ENCODE measurements around the gene GASK1A.

Gene GASK1A

GRCh38 chr3:42960282-42960681, 18.8 kb upstream of the GASK1A start:
- Histone ChIP-seq H3K4me3 (ENCODE audit: severe bottlenecking) (no peak overlapping the region), H3K9me3 (ENCODE audit: severe bottlenecking) (no peaks in the 10 kb centered on the region), H3K36me3 (ENCODE audit: low read depth) (peaks cover 5% of the 10 kb centered on the region; the same call in 1 of the 2 replicates), H3K4me1 (ENCODE audit: insufficient read depth, poor library complexity, severe bottlenecking) (no peaks in the 10 kb centered on the region), H3K27me3 (ENCODE audit: insufficient read depth, poor library complexity, severe bottlenecking) (no peaks in the 10 kb centered on the region), H3K27ac (ENCODE audit: poor library complexity, severe bottlenecking) (no peak overlapping the region)
- no peak for DNase-seq (ENCODE audit: low spot score)
- TF ChIP-seq, protein P1, sequence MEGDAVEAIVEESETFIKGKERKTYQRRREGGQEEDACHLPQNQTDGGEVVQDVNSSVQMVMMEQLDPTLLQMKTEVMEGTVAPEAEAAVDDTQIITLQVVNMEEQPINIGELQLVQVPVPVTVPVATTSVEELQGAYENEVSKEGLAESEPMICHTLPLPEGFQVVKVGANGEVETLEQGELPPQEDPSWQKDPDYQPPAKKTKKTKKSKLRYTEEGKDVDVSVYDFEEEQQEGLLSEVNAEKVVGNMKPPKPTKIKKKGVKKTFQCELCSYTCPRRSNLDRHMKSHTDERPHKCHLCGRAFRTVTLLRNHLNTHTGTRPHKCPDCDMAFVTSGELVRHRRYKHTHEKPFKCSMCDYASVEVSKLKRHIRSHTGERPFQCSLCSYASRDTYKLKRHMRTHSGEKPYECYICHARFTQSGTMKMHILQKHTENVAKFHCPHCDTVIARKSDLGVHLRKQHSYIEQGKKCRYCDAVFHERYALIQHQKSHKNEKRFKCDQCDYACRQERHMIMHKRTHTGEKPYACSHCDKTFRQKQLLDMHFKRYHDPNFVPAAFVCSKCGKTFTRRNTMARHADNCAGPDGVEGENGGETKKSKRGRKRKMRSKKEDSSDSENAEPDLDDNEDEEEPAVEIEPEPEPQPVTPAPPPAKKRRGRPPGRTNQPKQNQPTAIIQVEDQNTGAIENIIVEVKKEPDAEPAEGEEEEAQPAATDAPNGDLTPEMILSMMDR (IDR thresholded peaks at IDR 0.05; ENCODE audit: poor library complexity, severe bottlenecking), result no peak
- no peak for ATAC-seq (ENCODE audit: low read depth)

DNA sequence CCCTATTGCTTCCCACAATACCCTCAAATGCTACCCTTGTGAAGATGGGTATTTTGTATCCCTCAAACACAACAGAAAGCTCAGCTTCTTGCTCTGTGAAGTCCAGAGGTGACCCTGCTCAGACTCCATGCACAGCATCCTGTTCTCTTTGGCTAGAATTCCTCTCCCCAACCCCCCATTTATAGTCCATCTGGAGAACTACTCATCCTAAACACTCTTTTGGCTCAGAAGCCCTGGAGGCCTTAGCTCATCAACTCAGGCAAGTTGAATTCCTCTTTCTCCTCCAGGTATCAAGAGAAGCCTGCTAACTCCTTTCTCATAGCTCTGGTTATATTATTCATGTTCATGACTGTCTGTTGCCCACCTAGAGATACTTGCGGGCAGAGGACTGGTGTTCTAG, 18.3 kb upstream of the GASK1A start:
- Histone ChIP-seq H3K36me3 (ENCODE audit: low read depth) (peaks cover 5% of the 10 kb centered on the region), H3K9me3 (ENCODE audit: severe bottlenecking) (no peaks in the 10 kb centered on the region), H3K4me1 (ENCODE audit: insufficient read depth, poor library complexity, severe bottlenecking) (no peaks in the 10 kb centered on the region), H3K4me3 (ENCODE audit: severe bottlenecking) (no peak overlapping the region), H3K27ac (ENCODE audit: poor library complexity, severe bottlenecking) (no peak overlapping the region), H3K27me3 (ENCODE audit: insufficient read depth, poor library complexity, severe bottlenecking) (no peaks in the 10 kb centered on the region)
- ATAC-seq (ENCODE audit: low read depth) (no peak), DNase-seq (ENCODE audit: low spot score) (no peak)
- TF ChIP-seq, protein P1 (IDR thresholded peaks at IDR 0.05; ENCODE audit: poor library complexity, severe bottlenecking), result no peak

GRCh38 chr3:42961633-42962032, 17.5 kb upstream of the GASK1A start:
- no peak overlapping the region for H3K4me3 ChIP-seq (ENCODE audit: severe bottlenecking)
- no peaks in the 10 kb centered on the region for H3K4me1 ChIP-seq (ENCODE audit: insufficient read depth, poor library complexity, severe bottlenecking)
- TF ChIP-seq, protein P1 (IDR thresholded peaks at IDR 0.05; ENCODE audit: poor library complexity, severe bottlenecking), result peak; percentile 72
- H3K36me3 ChIP-seq (ENCODE audit: low read depth), result peaks cover 5% of the 10 kb centered on the region
- ATAC-seq (ENCODE audit: low read depth), result 0 out of 3 replicates have a peak, but pooled peaks have one; percentile 31
- no peak for DNase-seq (ENCODE audit: low spot score)
- no peaks in the 10 kb centered on the region for H3K9me3 ChIP-seq (ENCODE audit: severe bottlenecking)
- H3K27me3 ChIP-seq (ENCODE audit: insufficient read depth, poor library complexity, severe bottlenecking), result no peaks in the 10 kb centered on the region
- H3K27ac ChIP-seq (ENCODE audit: poor library complexity, severe bottlenecking), result no peak overlapping the region

DNA sequence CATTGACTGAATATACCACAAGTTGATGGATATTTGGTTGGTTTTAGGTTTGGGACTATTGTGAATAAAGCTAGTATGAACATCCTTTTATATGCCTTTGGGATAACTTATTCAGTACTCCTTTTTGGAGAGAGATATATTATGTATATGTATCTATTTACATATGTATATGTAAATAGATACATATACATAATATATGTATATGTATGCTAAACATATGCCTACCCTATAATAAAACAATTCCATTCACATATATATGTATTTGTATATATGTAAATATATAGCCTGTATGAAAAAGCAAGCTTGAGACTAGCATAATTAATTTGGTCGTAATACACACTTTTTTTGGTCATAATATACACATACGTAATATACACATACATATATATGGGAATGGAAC, 15.8 kb upstream of the GASK1A start:
- H3K9me3 ChIP-seq (ENCODE audit: severe bottlenecking), result no peaks in the 10 kb centered on the region
- no peak overlapping the region for H3K27ac ChIP-seq (ENCODE audit: poor library complexity, severe bottlenecking)
- no peak overlapping the region for H3K4me3 ChIP-seq (ENCODE audit: severe bottlenecking)
- H3K4me1 ChIP-seq (ENCODE audit: insufficient read depth, poor library complexity, severe bottlenecking), result no peaks in the 10 kb centered on the region
- DNase-seq (ENCODE audit: low spot score) (no peak), ATAC-seq (ENCODE audit: low read depth) (no peak)
- peaks cover 8% of the 10 kb centered on the region for H3K36me3 ChIP-seq (ENCODE audit: low read depth)
- no peaks in the 10 kb centered on the region for H3K27me3 ChIP-seq (ENCODE audit: insufficient read depth, poor library complexity, severe bottlenecking)
- TF ChIP-seq, protein P1 (IDR thresholded peaks at IDR 0.05; ENCODE audit: poor library complexity, severe bottlenecking), result no peak

GRCh38 chr3:42964266-42964665, 14.8 kb upstream of the GASK1A start:
- H3K4me3 ChIP-seq (ENCODE audit: severe bottlenecking), result no peak overlapping the region
- TF ChIP-seq, protein P1 (IDR thresholded peaks at IDR 0.05; ENCODE audit: poor library complexity, severe bottlenecking), result no peak
- no peak for ATAC-seq (ENCODE audit: low read depth)
- H3K4me1 ChIP-seq (ENCODE audit: insufficient read depth, poor library complexity, severe bottlenecking), result no peaks in the 10 kb centered on the region
- H3K27me3 ChIP-seq (ENCODE audit: insufficient read depth, poor library complexity, severe bottlenecking), result no peaks in the 10 kb centered on the region
- H3K27ac ChIP-seq (ENCODE audit: poor library complexity, severe bottlenecking), result no peak overlapping the region
- no peak for DNase-seq (ENCODE audit: low spot score)
- peaks cover 8% of the 10 kb centered on the region for H3K36me3 ChIP-seq (ENCODE audit: low read depth)
- H3K9me3 ChIP-seq (ENCODE audit: severe bottlenecking), result no peaks in the 10 kb centered on the region
